Hepatocyte (in vitro differentiated cells): Measurements from ENCODE around the gene COQ2. TPM values are rescaled to one million over a fixed set of nuclear protein-coding genes. Genes with fewer than 3 reads are reported as not detected.

Experiments
- DNase-seq: peaks from one replicate; pipeline ENCODE4 v3.0.0-alpha.2; 2016; ENCODE audit warnings: low spot score
- H2AFZ ChIP-seq: fragments of 200-600 bp; sonication (generic); 2 replicates; pipeline ENCODE4 v1.6.0; 2016; ENCODE audit warnings: antibody characterized with exemption, mild to moderate bottlenecking
- H3K27ac ChIP-seq: fragments of 200-600 bp; sonication (generic); 2 replicates; pipeline ENCODE4 v1.5.1; 2016; ENCODE audit warnings: mild to moderate bottlenecking
- H3K27me3 ChIP-seq: fragments of 200-600 bp; sonication (generic); 2 replicates; pipeline ENCODE4 v1.6.1; 2016
- H3K36me3 ChIP-seq: fragments of 200-600 bp; sonication (generic); replicated peaks from 2 replicates; pipeline ENCODE4 v1.5.1; 2016; ENCODE audit warnings: low read depth; ENCODE audit not compliant: insufficient read depth
- H3K4me1 ChIP-seq: fragments of 200-600 bp; sonication (generic); 2 replicates; pipeline ENCODE4 v1.5.1; 2016; ENCODE audit warnings: mild to moderate bottlenecking, moderate library complexity; ENCODE audit not compliant: insufficient read depth
- H3K4me2 ChIP-seq: fragments of 200-600 bp; sonication (generic); 2 replicates; pipeline ENCODE4 v1.6.0; 2016
- H3K4me3 ChIP-seq: fragments of 200-600 bp; sonication (generic); 2 replicates; pipeline ENCODE4 v1.5.1; 2016; ENCODE audit warnings: mild to moderate bottlenecking
- H3K79me2 ChIP-seq: fragments of 200-600 bp; sonication (generic); 2 replicates; pipeline ENCODE4 v1.6.0; 2017; ENCODE audit warnings: mild to moderate bottlenecking
- H3K9me2 ChIP-seq: fragments of 200-600 bp; sonication (generic); replicated peaks from 2 replicates; pipeline ENCODE4 v1.6.0; 2017; ENCODE audit warnings: mild to moderate bottlenecking; ENCODE audit not compliant: insufficient read depth
- H3K9me3 ChIP-seq: fragments of 200-600 bp; sonication (generic); 2 replicates; pipeline ENCODE4 v1.5.1; 2016; ENCODE audit warnings: low read depth, mild to moderate bottlenecking
- H4K20me1 ChIP-seq: fragments of 200-600 bp; sonication (generic); 2 replicates; pipeline ENCODE4 v1.6.0; 2016; ENCODE audit warnings: mild to moderate bottlenecking; ENCODE audit not compliant: insufficient read depth, poor library complexity, severe bottlenecking
- CTCF ChIP-seq: fragments of 200-600 bp; sonication (generic); IDR thresholded peaks from 2 replicates; pipeline ENCODE4 v1.5.1; 2016; ENCODE audit warnings: antibody characterized with exemption, mild to moderate bottlenecking; ENCODE audit not compliant: poor library complexity
- EZH2 ChIP-seq: fragments of 200-600 bp; sonication (generic); IDR thresholded peaks from 2 replicates; pipeline ENCODE4 v1.6.1; 2016; ENCODE audit warnings: antibody characterized with exemption, mild to moderate bottlenecking, borderline replicate concordance
- EZH2phosphoT487 ChIP-seq: fragments of 200-600 bp; sonication (generic); IDR thresholded peaks from one replicate; pipeline ENCODE4 v1.6.1; 2018; ENCODE audit warnings: antibody characterized with exemption, mild to moderate bottlenecking, low read depth, moderate library complexity; ENCODE audit not compliant: unreplicated experiment, severe bottlenecking
- WGBS: methylation state at CpG from one replicate; pipeline ENCODE4 v1.1.6; 2016; ENCODE audit warnings: low lambda C conversion rate; ENCODE audit errors: missing lambda C conversion rate; 5-methylcytosine and 5-hydroxymethylcytosine counted together
- polyA plus RNA-seq: library from polyadenylated mRNA; unstranded; fragments of >200 nt; fragmentation: Nextera tagmentation; extraction: Ambion mirVana; gene quantifications from 2 replicates; pipeline ENCODE4 v1.2.1, GENCODE V29; 2016
- total RNA-seq: library from RNA; depleted of rRNA; stranded (reverse); fragments of >200 nt; gene quantifications from 2 replicates; pipeline ENCODE4 v1.2.3, GENCODE V29; 2014

The COQ2 gene
- total and polyA plus RNA-seq, 2 experiments from 2014 or later, result 13.4 to 18.6 TPM

DNA sequence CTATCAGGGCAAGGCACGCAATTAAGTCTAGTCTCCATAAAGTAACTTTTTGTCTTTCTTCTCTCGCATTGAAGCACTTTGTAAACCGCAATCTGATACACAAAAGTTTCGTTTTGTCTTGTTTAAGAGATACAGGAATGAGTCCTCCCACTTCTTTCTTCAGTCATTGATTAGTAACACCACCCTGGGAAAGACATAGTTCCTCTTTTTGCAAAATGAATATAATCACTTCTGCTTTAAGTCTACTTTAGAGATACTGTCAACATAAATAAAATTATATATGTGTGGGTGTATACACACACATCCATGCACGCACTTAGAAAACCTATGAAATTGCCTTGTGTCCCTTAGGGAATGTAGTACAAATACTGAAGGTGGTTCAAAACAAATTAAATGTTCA, 11.7 kb downstream of the COQ2 start:
- H3K27me3 ChIP-seq, result no peaks in the 10 kb centered on the region
- TF ChIP-seq CTCF, result no peak
- no peak for TF ChIP-seq EZH2
- TF ChIP-seq EZH2phosphoT487, result no peak
- no peak overlapping the region for H3K4me2 ChIP-seq
- no peak overlapping the region for H3K27ac ChIP-seq
- H2AFZ ChIP-seq, result no peak overlapping the region
- H3K79me2 ChIP-seq, result no peaks in the 10 kb centered on the region
- H4K20me1 ChIP-seq, result no peaks in the 10 kb centered on the region
- no peaks in the 10 kb centered on the region for H3K4me1 ChIP-seq
- no peaks in the 10 kb centered on the region for H3K9me3 ChIP-seq
- H3K9me2 ChIP-seq, result no peaks in the 10 kb centered on the region
- no peak for DNase-seq
- H3K4me3 ChIP-seq, result no peak overlapping the region
- 85% methylated on average over 5 of the region's 5 CpGs for WGBS
- no peaks in the 10 kb centered on the region for H3K36me3 ChIP-seq

GRCh38 chr4:83269256-83269655, 15.3 kb downstream of the COQ2 start:
- TF ChIP-seq EZH2 (no peak), EZH2phosphoT487 (no peak), CTCF (no peak)
- no peaks in the 10 kb centered on the region for H3K4me1 ChIP-seq
- no peak overlapping the region for H3K4me3 ChIP-seq
- WGBS, result 52% methylated on average over 1 of the region's 1 CpG
- H3K36me3 ChIP-seq, result no peaks in the 10 kb centered on the region
- no peaks in the 10 kb centered on the region for H3K9me2 ChIP-seq
- no peaks in the 10 kb centered on the region for H3K9me3 ChIP-seq
- no peak overlapping the region for H3K4me2 ChIP-seq
- no peak for DNase-seq
- no peaks in the 10 kb centered on the region for H3K27me3 ChIP-seq
- no peaks in the 10 kb centered on the region for H3K79me2 ChIP-seq
- no peak overlapping the region for H2AFZ ChIP-seq
- no peak overlapping the region for H3K27ac ChIP-seq
- no peaks in the 10 kb centered on the region for H4K20me1 ChIP-seq

DNA sequence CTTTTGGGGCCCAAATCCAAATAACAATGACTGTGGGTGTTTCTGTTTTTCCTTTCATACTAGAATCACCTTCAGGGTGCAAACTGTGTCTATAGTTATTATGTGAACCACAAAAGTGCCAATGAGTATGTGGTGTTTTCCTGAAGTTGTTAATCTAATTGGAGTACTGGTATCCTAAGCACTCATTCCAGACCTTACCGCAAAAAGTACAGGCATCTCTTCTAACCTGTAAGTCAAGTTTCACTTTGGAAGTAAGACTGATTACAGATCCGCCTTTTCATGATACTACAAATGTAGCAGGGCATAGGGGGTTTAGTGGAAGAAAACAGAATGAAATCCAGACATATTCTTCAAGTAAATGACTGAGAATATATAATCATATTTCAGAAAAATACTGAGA, 16.1 kb downstream of the COQ2 start:
- Histone ChIP-seq H3K9me2 (no peaks in the 10 kb centered on the region), H3K36me3 (no peaks in the 10 kb centered on the region), H3K4me3 (no peak overlapping the region), H4K20me1 (no peaks in the 10 kb centered on the region), H3K4me1 (no peaks in the 10 kb centered on the region), H3K79me2 (no peaks in the 10 kb centered on the region), H3K9me3 (no peaks in the 10 kb centered on the region), H3K27me3 (no peaks in the 10 kb centered on the region), H3K4me2 (no peak overlapping the region), H3K27ac (peak overlapping the region; percentile 22), H2AFZ (no peak overlapping the region)
- WGBS, result 83% methylated on average over 2 of the region's 2 CpGs
- no peak for TF ChIP-seq EZH2phosphoT487
- TF ChIP-seq CTCF, result no peak
- TF ChIP-seq EZH2, result no peak
- no peak for DNase-seq

DNA sequence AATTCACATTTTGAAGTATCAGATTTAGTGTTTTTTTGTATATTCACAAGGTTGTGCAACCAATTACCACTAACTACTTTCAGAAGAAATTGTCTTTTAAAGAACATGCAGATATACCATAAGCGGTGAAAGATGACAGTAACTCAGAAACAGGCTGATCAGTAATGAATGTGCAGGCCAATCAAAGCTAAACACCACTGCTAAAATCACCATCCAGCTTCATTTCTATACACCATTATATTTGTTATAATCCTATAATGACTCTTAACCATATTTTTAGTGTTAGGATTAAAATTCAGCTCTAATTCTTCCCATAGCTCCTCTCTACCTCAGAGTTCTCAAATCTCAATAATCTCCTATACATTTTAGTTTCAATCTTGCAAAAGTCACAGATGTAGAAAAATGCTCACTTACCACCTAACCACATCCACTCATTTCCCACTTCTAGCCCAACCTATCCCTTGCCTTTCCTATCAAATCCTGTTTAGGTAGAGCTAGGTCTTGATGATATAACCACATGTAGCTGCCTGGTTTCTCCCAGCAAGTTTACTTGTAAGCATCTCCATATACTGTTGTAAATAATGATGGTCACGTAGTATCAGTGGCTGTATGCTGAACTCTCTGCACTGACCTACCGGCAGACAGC, 16.6 kb downstream of the COQ2 start:
- no peaks in the 10 kb centered on the region for H3K9me2 ChIP-seq
- TF ChIP-seq CTCF (no peak), EZH2 (no peak), EZH2phosphoT487 (no peak)
- no peak overlapping the region for H3K4me3 ChIP-seq
- H2AFZ ChIP-seq, result no peak overlapping the region
- no peaks in the 10 kb centered on the region for H3K4me1 ChIP-seq
- no peaks in the 10 kb centered on the region for H4K20me1 ChIP-seq
- peak overlapping the region; percentile 22 for H3K27ac ChIP-seq
- H3K9me3 ChIP-seq, result no peaks in the 10 kb centered on the region
- no peaks in the 10 kb centered on the region for H3K27me3 ChIP-seq
- H3K79me2 ChIP-seq, result no peaks in the 10 kb centered on the region
- WGBS, result 90% methylated on average over 3 of the region's 3 CpGs
- DNase-seq, result no peak
- no peaks in the 10 kb centered on the region for H3K36me3 ChIP-seq
- no peak overlapping the region for H3K4me2 ChIP-seq
